ENCODE measurements around the gene TUBA1C.
"Not testable (repeated sequence)": the region's sequence is repeated elsewhere in the genome, so short reads cannot be mapped to it uniquely, and the experiment has no call there.

Gene TUBA1C

GRCh38 chr12:49283541-49284429, 18.9 kb downstream of the TUBA1C start:
- no peak for DNase-seq

- DNase-seq, result no peak
These were observed 19.8 kb downstream of the TUBA1C start for GRCh38 chr12:49284672-49285071.

GRCh38 chr12:49287876-49288275, 23.0 kb downstream of the TUBA1C start:
- no peak for DNase-seq

- peak; percentile 31 to 69 (median 62) for DNase-seq
These were observed 23.6 kb downstream of the TUBA1C start for GRCh38 chr12:49288412-49288853.

GRCh38 chr12:49288922-49289555, 24.2 kb downstream of the TUBA1C start:
- DNase-seq, result no peak

GRCh38 chr12:49292729-49293055, 27.8 kb downstream of the TUBA1C start:
- no peak for DNase-seq

- DNase-seq, result no peak
These were observed 28.4 kb downstream of the TUBA1C start for GRCh38 chr12:49293056-49293956.

- DNase-seq, result no peak
These were observed 29.4 kb downstream of the TUBA1C start for GRCh38 chr12:49294086-49294803.

GRCh38 chr12:49294804-49295081, 29.9 kb downstream of the TUBA1C start:
- no peak for DNase-seq

- DNase-seq, result no peak
These were observed 30.4 kb downstream of the TUBA1C start, which contains the start of gene PRPH for GRCh38 chr12:49295082-49295936. Gene PRPH, plus strand, starts transcription at chr12:49295147. Its CDS starts 54 bp downstream, at chr12:49295201.

GRCh38 chr12:49296034-49296835, 31.4 kb downstream of the TUBA1C start:
- DNase-seq, result peak; percentile 33 to 60 (median 56)

- peak in 3 of 5 donors; percentile 16 to 56 (median 24) for DNase-seq
These were observed 32.2 kb downstream of the TUBA1C start for GRCh38 chr12:49296836-49297694.

GRCh38 chr12:49297695-49298060, 32.8 kb downstream of the TUBA1C start:
- no peak for DNase-seq

- DNase-seq, result no peak
These were observed 33.3 kb downstream of the TUBA1C start for GRCh38 chr12:49298160-49298559.

- DNase-seq, result peak in 1 of 5 donors; percentile 61
These were observed 36.9 kb downstream of the TUBA1C start for GRCh38 chr12:49301760-49302159.

GRCh38 chr12:49304161-49304560, 39.3 kb downstream of the TUBA1C start:
- no peak for DNase-seq

GRCh38 chr12:49305762-49306510, 41.1 kb downstream of the TUBA1C start:
- no peak for DNase-seq

- no peak for DNase-seq
These were observed 44.5 kb downstream of the TUBA1C start for GRCh38 chr12:49309386-49309785.

- DNase-seq, result not testable (repeated sequence)
These were observed 45.6 kb downstream of the TUBA1C start for GRCh38 chr12:49310451-49311000.
